AG08396 (cell line): ENCODE results near the gene PLPP2.
"Not testable (repeated sequence)": the region's sequence is repeated elsewhere in the genome, so short reads cannot be mapped to it uniquely, and the experiment has no call there.

Source experiments
- DNase-seq: peaks from one replicate; pipeline ENCODE4 v3.0.0; 2012; ENCODE audit warnings: low spot score, mixed read lengths

The PLPP2 gene

GRCh38 chr19:271856-272255 lies 19.3 kb downstream of the PLPP2 start:
- no peak for DNase-seq

- not testable (repeated sequence) for DNase-seq
These were observed 20.4 kb downstream of the PLPP2 start for GRCh38 chr19:270766-271318.

GRCh38 chr19:269241-269640 lies 22.0 kb downstream of the PLPP2 start:
- no peak for DNase-seq

- no peak for DNase-seq
These were observed 29.1 kb downstream of the PLPP2 start for GRCh38 chr19:262125-262524.

- not testable (repeated sequence) for DNase-seq
These were observed 34.4 kb downstream of the PLPP2 start for GRCh38 chr19:256804-257203.

GRCh38 chr19:252421-253186 lies 38.6 kb downstream of the PLPP2 start:
- DNase-seq, result not testable (repeated sequence)

GRCh38 chr19:246551-246950 lies 44.7 kb downstream of the PLPP2 start:
- DNase-seq, result no peak

GRCh38 chr19:245900-246299 lies 45.3 kb downstream of the PLPP2 start:
- DNase-seq, result not testable (repeated sequence)

GRCh38 chr19:245457-245856 lies 45.7 kb downstream of the PLPP2 start:
- DNase-seq, result no peak
